ENCODE measurements around the gene RALGAPB. TPM values are rescaled to one million over a fixed set of nuclear protein-coding genes. Genes with fewer than 3 reads are reported as not detected.
"Not testable (repeated sequence)": the region's sequence is repeated elsewhere in the genome, so short reads cannot be mapped to it uniquely, and the experiment has no call there.

RALGAPB gene
- total RNA-seq, 2 donors from 2014 or later, result 50.2 to 51.5 TPM

DNA sequence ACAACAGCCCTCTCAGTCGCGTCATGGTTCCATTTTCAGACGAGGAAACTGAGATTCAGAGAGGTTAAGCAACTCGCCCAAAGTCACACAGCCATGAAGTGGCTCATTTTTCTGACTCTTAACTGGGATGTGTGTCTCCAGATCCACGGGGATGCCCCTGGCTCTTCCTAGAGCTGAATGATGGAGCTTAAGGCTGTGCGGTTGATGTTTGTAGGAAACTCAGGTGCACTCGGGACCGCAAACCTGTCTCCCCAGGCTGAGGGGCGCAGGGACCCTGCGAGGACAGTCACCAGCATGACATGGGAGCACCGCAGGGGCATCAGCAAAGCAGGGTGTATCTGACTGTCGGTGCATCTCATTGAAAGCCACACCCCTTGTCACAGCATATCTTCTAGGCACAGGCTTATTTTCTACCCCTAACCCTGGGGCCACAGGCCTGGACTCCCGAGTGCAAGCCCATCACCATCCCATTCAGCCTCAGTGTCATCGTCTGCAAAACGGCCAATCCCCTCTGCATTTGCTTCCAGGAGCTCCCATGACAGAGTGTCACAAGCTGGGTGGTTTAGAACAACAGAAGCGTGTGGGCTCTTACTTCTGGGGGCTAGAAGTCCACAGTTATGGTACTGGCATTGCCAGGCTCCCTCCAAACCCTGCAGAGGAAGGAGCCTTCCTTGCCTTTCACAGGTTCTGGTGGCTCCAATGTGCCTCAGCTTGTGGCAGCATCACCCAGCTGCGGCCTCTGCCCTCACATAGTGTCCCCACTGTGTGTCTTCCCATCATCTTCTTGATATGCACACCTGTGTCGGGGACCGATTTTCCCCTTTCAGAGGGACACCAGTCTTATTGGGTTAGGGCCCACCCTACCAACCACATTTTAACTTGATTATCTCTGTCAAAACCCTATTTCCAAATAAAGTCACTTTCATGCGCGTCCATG lies 119.1 kb downstream of the RALGAPB start:
- H3K27ac ChIP-seq, result no peak overlapping the region
- no peak for DNase-seq (ENCODE audit: low spot score)
- H3K27me3 ChIP-seq (replicated peaks; ENCODE audit: insufficient read depth), result no peaks in the 10 kb centered on the region
- no peaks in the 10 kb centered on the region for H3K4me1 ChIP-seq (ENCODE audit: control insufficient read depth in 1 of 2, low read depth in 2 of 2)
- ATAC-seq (ENCODE audit: insufficient number of reproducible peaks, low FRiP score, low read depth), result no peak
- H3K4me3 ChIP-seq, result no peak overlapping the region
- no peaks in the 10 kb centered on the region for H3K36me3 ChIP-seq
- H3K9me3 ChIP-seq, result no peaks in the 10 kb centered on the region
- TF ChIP-seq, protein P1, sequence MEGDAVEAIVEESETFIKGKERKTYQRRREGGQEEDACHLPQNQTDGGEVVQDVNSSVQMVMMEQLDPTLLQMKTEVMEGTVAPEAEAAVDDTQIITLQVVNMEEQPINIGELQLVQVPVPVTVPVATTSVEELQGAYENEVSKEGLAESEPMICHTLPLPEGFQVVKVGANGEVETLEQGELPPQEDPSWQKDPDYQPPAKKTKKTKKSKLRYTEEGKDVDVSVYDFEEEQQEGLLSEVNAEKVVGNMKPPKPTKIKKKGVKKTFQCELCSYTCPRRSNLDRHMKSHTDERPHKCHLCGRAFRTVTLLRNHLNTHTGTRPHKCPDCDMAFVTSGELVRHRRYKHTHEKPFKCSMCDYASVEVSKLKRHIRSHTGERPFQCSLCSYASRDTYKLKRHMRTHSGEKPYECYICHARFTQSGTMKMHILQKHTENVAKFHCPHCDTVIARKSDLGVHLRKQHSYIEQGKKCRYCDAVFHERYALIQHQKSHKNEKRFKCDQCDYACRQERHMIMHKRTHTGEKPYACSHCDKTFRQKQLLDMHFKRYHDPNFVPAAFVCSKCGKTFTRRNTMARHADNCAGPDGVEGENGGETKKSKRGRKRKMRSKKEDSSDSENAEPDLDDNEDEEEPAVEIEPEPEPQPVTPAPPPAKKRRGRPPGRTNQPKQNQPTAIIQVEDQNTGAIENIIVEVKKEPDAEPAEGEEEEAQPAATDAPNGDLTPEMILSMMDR (IDR thresholded peaks at IDR 0.05), result no peak

DNA sequence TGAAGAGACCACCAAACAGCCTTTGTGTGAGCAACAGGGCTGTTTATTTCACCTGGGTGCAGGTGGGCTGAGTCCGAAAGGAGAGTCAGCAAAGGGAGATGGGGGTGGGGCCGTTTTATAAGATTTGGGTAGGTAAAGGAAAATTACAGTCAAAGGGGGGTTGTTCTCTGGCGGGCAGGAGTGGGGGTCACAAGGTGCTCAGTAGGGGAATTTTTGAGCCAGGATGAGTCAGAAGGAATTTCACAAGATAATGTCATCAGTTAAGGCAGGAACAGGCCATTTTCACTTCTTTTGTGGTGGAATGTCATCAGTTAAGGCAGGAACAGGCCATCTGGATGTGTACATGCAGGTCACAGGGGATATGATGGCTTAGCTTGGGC lies 119.8 kb downstream of the RALGAPB start:
- H3K4me3 ChIP-seq; H3K36me3 ChIP-seq; ATAC-seq (ENCODE audit: insufficient number of reproducible peaks, low FRiP score, low read depth); H3K9me3 ChIP-seq; DNase-seq (ENCODE audit: low spot score); H3K27me3 ChIP-seq (replicated peaks; ENCODE audit: insufficient read depth); H3K27ac ChIP-seq; H3K4me1 ChIP-seq (ENCODE audit: control insufficient read depth in 1 of 2, low read depth in 2 of 2): not testable (repeated sequence)

DNA sequence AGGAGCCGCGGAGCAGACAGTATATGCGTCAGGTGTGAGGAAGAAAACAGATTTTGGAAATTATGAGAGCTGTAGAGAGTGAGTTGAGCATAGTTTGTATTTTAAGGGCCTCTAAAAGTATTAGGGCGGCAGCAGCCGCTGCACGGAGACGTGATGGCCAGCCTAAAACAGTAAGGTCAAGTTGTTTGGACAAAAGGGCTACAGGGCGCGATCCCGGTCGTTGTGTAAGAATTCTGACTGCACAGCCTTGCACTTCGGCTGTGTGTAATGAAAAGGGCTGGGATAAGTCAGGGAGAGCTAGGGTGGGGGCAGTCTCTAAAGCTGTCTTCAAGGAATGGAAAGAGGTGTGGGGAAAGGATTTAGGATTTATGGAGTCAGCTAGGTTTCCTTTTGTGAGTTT lies 121.6 kb downstream of the RALGAPB start:
- H3K27me3 ChIP-seq (replicated peaks; ENCODE audit: insufficient read depth); H3K9me3 ChIP-seq; H3K4me3 ChIP-seq; H3K36me3 ChIP-seq; H3K4me1 ChIP-seq (ENCODE audit: control insufficient read depth in 1 of 2, low read depth in 2 of 2); ATAC-seq (ENCODE audit: insufficient number of reproducible peaks, low FRiP score, low read depth); DNase-seq (ENCODE audit: low spot score); H3K27ac ChIP-seq: not testable (repeated sequence)

DNA sequence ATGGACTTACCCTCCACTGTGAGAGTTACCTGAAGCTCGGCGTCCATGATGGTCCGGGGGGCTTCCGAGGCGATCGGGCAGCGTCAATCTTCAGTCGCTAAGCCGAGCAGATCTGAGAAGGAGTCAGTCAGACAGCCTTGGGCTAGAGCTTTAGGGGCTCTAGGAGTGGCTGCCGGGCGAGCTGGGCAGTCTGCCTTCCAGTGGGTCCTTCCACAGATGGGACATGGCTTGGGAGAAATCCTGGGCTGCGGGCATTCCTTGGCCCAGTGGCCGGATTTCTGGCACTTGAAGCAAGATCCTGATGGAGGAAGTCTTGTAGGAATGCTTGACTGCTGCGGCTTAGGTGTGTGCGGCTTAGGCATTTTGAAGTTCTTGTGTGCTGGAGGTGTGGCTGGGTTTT lies 123.2 kb downstream of the RALGAPB start:
- H3K4me1 ChIP-seq (ENCODE audit: control insufficient read depth in 1 of 2, low read depth in 2 of 2); H3K4me3 ChIP-seq; DNase-seq (ENCODE audit: low spot score); H3K36me3 ChIP-seq; H3K9me3 ChIP-seq; H3K27me3 ChIP-seq (replicated peaks; ENCODE audit: insufficient read depth); H3K27ac ChIP-seq; ATAC-seq (ENCODE audit: insufficient number of reproducible peaks, low FRiP score, low read depth): not testable (repeated sequence)

DNA sequence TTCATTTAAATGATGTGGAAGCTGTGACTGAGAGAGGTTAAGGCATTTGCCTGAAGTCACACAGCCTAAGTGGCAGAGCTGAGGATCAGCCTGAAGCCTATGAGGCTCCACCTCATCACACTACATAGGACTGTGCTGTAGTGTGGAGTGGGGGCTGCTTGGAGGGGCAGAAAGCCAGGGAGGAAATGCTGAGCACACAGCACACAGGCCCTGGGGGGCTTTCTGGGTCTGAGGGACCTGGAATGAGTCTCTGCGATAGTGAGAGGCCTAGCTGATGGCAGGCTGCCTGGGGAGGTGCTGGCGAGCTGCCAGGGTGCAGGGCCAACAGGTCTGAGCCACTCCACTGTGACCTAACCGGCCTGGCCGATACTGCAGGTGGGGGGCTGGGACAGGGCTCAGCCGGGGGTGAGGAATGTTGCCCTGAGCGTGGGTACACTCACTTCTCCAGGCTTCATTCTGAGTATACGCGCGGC lies 126.8 kb downstream of the RALGAPB start:
- no peak overlapping the region for H3K27ac ChIP-seq
- peaks cover 0 to 5% of the 10 kb centered on the region in 2 donors for H3K4me1 ChIP-seq (ENCODE audit: control insufficient read depth in 1 of 2, low read depth in 2 of 2)
- H3K9me3 ChIP-seq, result no peaks in the 10 kb centered on the region
- ATAC-seq (ENCODE audit: insufficient number of reproducible peaks, low FRiP score, low read depth), result no peak
- no peaks in the 10 kb centered on the region for H3K36me3 ChIP-seq
- no peak overlapping the region for H3K4me3 ChIP-seq
- no peaks in the 10 kb centered on the region for H3K27me3 ChIP-seq (replicated peaks; ENCODE audit: insufficient read depth)
- TF ChIP-seq, protein P1 (IDR thresholded peaks at IDR 0.05), result no peak
- no peak for DNase-seq (ENCODE audit: low spot score)

DNA sequence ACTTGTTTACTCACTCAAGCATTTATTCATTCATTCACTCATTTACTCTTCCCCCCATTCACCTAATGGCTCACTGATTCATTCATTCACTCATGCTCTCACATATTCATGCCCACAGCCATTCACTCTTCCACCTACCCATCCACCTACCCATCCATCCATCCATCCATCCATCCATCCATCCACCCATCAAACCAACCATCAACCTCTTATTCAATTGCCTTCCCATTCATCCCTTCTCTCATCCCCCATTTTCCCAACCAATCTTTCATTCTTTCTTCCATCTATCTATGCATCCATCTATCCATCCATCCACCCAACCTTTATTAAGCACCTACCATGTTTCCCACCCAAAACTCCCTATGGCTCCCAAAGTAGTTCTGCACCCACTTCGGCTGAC lies 127.4 kb downstream of the RALGAPB start:
- Histone ChIP-seq H3K27ac (no peak overlapping the region), H3K9me3 (no peaks in the 10 kb centered on the region), H3K36me3 (no peaks in the 10 kb centered on the region), H3K27me3 (replicated peaks; ENCODE audit: insufficient read depth) (no peaks in the 10 kb centered on the region), H3K4me1 (ENCODE audit: control insufficient read depth in 1 of 2, low read depth in 2 of 2) (peaks cover 0 to 5% of the 10 kb centered on the region in 2 donors), H3K4me3 (no peak overlapping the region)
- TF ChIP-seq, protein P1 (IDR thresholded peaks at IDR 0.05), result no peak
- DNase-seq (ENCODE audit: low spot score) (no peak), ATAC-seq (ENCODE audit: insufficient number of reproducible peaks, low FRiP score, low read depth) (no peak)
